ENCODE data around the gene PTGR3. TPM values are rescaled to one million over a fixed set of nuclear protein-coding genes. Genes with fewer than 3 reads are reported as not detected.
A peak's percentile ranks its signal among the peaks of the same experiment; 100 is the strongest.

Gene PTGR3
- 4.1 and 12.4 TPM in 2 replicates for total RNA-seq (2014; rRNA removed; shearing (Covaris generic); ENCODE audit: low replicate concordance)

DNA sequence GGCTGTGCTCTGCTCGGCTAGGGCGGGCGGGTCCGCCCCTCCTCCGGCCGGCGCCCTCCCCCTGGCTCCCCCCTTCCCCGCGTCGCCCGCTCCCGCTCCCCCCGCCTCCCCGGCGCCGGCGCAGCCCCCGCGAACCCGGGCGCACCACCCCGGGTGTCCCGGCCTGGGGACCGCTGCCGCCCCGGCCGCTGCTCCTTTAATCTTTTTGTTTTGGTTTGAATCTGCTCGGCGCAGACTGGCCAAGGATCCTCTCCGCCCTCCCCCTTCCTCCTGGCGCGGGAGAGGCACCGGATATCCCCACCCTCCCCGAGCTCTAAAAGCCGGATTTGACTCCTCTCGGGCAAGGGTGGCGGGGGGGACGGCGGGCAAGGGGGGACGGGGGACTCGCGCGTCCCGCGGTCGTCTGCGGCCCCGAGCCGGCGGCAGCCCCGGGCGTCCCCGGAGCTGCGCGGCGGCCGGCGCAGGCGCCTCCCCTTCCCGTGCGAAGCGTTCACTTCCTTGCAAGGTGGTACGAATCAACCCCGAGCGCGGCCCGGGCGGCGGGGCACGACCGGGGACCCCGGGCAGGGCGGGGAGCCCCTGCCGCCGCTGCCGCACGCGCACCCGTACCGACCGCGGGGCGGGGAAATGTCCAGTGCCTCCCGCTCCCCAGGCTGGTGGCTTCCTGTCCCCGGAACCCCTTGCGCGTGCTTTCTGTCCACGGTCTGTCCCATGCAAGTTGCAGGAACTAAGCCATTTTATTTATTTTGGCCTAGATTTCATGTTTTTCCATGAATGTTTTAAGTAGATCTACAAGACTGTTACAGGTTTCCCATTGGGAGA, at the start of gene PTGR3:
PTGR3 (minus strand) TSS at position 11 of the 822 bp plus-strand sequence. CDS start 81 bp downstream, outside the sequence.
- peak; percentile 73 for DNase-seq (ENCODE audit: low read depth)
- in situ Hi-C loops (cut with HindIII; ENCODE audit: low pct_unique_long_range_greater_than_20kb, low sequenced_read_pairs): no loop called here

GRCh38 chr18:75257605-75258004, 48.7 kb upstream of the PTGR3 start:
- DNase-seq (ENCODE audit: low read depth): no peak
- in situ Hi-C loops (cut with HindIII; ENCODE audit: low pct_unique_long_range_greater_than_20kb, low sequenced_read_pairs): no loop called here

DNA sequence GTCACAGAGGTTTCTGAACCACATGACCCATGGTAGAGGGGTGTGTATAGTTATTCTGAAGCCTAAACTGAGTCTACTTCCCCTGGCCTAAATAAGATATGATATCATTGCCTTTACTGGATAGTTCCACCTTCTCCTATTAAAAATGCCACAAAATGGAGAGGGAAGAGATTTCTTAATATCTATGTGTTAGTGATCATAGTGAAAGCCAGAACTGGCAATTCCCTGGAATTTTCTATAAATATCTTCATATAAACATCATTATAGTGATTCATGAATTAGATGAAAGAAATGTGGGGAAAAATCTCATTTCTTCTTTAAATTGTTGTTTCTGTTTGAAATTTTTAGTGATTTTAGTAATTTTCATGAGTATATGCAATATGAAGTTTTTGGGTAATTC, 47.4 kb upstream of the PTGR3 start:
- DNase-seq (ENCODE audit: low read depth): no peak
- in situ Hi-C loops (cut with HindIII; ENCODE audit: low pct_unique_long_range_greater_than_20kb, low sequenced_read_pairs): no loop called here

DNA sequence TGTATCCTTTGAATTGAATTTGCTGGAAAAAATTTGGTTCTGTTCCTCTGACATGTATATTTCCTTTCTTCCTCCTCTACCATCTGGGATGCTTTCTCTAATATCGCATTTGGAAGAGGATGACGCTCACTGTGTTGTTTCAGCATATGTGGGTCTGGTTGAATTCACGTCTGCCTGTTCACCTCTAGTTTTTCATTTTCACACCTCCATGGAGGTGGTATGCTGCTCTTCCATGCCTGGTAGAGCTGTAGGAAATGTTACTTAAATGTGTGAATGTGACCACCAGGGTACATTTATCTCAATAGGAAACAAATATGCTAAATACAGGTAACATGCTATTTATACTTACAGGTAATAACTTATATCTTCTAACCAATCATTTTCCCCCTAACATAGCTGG, 46.2 kb upstream of the PTGR3 start:
- in situ Hi-C loops (cut with HindIII; ENCODE audit: low pct_unique_long_range_greater_than_20kb, low sequenced_read_pairs): no loop called here

GRCh38 chr18:75253784-75254183, 44.8 kb upstream of the PTGR3 start:
- in situ Hi-C loops (cut with HindIII; ENCODE audit: low pct_unique_long_range_greater_than_20kb, low sequenced_read_pairs): no loop called here
- DNase-seq (ENCODE audit: low read depth): no peak

More for the DNA sequence above, 46.2 kb upstream of the PTGR3 start:
- DNase-seq (ENCODE audit: low read depth): no peak

DNA sequence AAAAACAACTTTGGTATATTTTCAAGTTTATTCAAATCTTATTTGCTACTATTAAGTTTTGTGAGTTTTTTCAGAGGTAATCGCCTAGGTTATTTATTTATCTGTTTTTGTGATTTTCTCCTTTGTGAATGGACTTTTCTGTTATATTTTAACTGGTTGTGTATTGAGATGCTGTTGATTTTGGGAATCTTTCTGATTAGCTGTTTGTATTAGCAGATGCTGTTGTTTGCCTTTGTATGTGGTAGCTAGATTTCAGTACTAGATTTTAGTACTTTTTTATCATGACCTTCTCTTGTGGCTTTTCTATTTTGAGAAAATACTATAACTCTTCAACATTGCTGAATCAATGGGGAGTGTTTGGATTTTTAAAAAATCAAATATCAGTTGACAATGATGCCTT, 44.1 kb upstream of the PTGR3 start:
- DNase-seq (ENCODE audit: low read depth): no peak
- in situ Hi-C loops (cut with HindIII; ENCODE audit: low pct_unique_long_range_greater_than_20kb, low sequenced_read_pairs): no loop called here

DNA sequence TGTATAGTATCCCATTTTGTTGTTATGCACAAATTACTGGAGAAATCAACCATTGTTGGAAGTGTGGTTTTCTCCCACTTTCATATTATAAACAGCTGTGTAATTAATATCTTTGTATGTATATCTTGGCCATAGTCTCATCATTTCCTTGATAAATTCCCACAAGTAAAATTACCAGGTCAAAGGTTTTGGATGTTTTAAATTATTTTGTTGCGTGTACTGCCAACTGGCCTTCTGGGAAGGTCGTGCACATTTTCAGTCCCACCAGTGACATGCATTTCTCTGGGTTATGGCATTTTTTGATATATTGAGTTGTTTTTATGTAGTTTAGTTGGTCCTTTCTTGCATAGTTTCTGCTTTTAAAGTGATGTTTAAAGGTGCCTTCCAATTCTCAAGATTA, 43.2 kb upstream of the PTGR3 start:
- DNase-seq (ENCODE audit: low read depth): no peak
- in situ Hi-C loops (cut with HindIII; ENCODE audit: low pct_unique_long_range_greater_than_20kb, low sequenced_read_pairs): no loop called here

DNA sequence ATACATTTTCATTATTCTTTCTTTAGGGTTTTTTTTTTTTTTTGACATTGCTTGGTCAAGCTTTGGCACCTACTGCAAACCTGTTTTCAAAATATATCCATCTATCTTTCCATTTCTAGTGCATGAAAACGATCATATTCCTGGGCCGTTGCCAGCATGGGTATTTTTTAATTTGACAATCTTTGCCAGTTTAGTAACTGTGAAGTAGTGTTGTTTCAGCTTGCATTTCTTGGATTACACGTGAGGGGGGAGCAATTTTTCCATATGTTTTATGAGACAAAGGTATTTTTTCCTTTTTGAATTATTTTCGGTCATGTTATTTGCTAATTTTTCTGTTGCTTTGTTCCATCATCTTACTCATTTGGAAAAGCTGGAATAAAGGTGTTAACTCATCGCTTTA, 42.5 kb upstream of the PTGR3 start:
- DNase-seq (ENCODE audit: low read depth): no peak
- in situ Hi-C loops (cut with HindIII; ENCODE audit: low pct_unique_long_range_greater_than_20kb, low sequenced_read_pairs): no loop called here

DNA sequence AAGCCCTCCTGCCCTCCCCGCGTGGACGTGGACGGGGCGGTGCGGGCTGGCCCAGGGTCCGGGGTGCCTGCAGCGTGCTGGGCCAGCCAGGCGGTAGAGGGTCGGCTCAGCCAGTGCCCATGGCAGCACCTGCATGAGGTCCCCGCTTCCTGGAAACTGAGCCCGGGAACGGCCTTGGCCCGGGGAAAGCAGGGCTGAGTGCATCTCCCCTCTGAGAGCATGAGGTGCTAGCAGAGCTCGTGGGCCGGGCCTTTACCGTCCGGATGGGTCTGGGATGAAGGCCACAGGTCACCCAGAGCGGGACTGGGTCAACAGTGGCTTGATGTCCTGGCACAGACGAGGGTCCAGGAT, 41.5 kb upstream of the PTGR3 start:
- DNase-seq (ENCODE audit: low read depth): no peak
- in situ Hi-C loops (cut with HindIII; ENCODE audit: low pct_unique_long_range_greater_than_20kb, low sequenced_read_pairs): no loop called here

DNA sequence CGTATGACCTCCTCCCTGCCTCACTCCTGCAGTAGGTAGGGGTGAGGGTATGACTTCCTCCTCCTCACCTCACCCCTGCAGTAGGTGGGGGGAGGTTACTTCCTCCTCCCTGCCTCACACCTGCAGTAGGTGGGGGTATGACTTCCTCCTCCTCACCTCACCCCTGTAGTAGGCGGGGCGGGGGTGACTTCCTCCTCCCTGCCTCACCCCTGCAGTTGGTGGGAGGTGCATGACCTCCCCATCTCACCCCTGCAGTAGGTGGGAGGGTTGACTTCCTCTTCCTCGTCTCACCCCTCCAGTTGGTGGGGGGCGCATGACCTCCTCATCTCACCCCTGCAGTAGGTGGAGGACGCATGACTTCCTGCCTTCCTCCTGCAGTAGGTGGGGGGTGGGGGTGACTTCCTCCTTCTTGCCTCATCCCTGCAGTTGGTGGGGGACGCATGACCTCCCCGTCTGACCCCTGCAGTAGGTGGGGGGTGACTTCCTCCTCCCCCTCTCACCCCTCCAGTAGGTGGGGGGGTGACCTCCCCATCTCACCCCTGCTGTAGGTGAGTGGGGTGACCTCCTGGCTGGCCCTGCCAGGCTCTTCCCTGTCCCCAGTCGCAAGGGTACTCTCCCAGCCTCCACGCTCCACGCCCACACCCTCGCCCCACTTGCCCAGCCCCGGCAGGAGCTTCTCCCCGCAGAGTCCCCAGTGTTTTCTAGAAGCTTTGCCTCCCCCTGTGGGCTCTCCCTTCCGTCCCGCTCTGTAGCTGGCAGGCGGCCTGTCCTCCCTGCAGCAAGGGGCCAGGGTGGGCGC, 40.9 kb upstream of the PTGR3 start:
- in situ Hi-C loops (cut with HindIII; ENCODE audit: low pct_unique_long_range_greater_than_20kb, low sequenced_read_pairs): no loop called here

DNA sequence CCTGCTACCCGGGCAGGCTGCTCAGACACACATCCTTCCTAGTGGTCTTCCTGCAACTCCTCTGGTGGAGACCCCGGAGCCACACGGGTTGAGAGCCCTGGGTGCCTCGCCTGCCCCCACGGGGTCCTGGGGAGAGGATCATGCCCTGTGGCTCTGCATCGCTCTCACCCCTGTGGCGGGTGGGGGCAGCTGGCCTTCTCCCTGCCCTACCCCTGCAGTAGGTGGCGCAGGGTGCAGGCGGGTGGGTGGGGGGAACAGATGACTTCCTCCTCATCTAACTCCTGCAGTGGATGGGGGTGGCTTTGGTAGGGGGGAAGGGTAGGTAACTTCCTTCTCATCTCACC, 40.2 kb upstream of the PTGR3 start:
- in situ Hi-C loops (cut with HindIII; ENCODE audit: low pct_unique_long_range_greater_than_20kb, low sequenced_read_pairs): no loop called here
- no peak for DNase-seq (ENCODE audit: low read depth)

More for the DNA sequence above, 40.9 kb upstream of the PTGR3 start:
- no peak for DNase-seq (ENCODE audit: low read depth)

DNA sequence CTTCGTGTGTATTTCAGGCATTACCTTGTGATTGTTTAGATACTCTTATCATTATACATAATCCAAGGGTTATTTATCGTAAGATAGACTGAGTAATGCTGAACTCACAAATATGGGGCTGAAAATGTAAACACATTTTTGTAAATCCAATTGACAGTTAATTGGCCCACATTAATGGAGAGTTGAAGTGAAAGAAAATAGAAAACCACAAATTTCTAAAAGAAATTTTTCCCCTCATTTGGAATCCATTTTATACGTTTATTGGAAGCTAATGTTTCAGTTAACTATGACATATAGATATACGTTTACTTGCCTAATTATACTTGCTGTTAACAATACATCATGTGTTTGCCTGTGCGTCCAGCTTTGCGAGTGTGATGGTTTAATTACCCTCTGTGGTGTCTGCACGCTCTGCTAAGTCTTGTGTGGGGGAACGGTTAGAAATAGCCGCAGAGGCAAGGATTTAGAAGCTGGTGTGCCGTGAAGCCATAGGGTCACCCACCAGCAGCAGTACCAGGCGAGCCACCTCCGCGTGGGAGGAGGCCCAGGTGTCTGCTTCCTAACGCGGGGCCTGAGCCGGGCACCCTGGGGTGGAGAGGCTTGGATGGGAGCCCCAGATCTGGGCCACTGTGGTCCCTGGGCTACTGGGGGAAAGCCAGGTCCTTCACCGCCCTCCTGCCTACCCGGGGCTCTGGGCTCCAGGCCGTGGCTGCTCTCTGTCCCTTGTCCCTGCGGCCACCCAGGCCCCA, 39.7 kb upstream of the PTGR3 start:
- in situ Hi-C loops (cut with HindIII; ENCODE audit: low pct_unique_long_range_greater_than_20kb, low sequenced_read_pairs): no loop called here
- DNase-seq (ENCODE audit: low read depth): no peak

- DNase-seq (ENCODE audit: low read depth): no peak
- in situ Hi-C loops (cut with HindIII; ENCODE audit: low pct_unique_long_range_greater_than_20kb, low sequenced_read_pairs): no loop called here
These were observed 38.9 kb upstream of the PTGR3 start for GRCh38 chr18:75247611-75248421.

GRCh38 chr18:75246721-75247610, 38.0 kb upstream of the PTGR3 start:
- no peak for DNase-seq (ENCODE audit: low read depth)
- in situ Hi-C loops (cut with HindIII; ENCODE audit: low pct_unique_long_range_greater_than_20kb, low sequenced_read_pairs): no loop called here

DNA sequence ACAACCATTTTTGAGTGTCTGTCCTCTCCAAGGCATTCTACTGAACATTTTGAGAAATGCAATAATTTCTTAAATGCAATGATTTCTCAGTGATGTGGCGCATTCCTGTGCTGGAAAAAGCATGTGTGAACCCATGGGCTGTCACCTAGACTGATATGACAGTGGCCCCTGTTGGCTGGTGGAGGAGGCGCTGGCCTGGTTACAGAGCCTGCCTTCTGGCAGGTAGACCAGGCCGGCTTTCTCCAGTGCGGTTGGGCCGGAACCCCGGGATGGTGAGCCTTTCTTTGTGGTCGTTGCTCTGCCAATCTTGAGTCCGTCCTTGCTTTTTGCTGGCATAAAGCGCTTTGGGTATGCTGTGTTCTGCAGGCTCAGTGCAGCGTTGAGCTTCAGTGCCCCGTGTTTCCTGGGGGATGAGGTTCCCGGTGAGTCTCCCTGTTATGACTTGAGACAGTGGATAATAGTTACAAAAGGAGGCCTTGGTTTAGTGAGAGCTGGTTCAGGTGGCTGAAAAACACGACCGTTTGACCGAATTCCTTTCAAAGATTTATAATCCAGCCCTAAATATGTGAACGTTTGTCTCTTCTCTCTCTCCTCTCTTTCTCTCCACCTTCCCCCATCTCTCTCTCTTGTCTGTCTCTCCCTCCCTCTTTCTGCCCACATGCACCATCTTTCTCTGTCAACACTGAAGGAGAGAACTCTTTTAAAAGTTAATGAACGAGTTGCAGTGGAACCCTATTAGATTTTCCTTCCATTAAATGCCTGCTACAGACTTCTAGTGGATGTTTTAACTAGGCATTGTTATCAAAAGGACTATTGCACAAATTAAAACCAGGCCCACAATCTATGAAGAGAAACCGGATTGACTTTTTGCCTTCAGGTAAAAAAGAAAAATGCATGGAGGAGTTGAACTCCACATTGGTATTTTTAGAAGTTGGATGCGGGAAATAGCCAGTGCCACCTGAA, 35.7 kb upstream of the PTGR3 start:
- in situ Hi-C loops (cut with HindIII; ENCODE audit: low pct_unique_long_range_greater_than_20kb, low sequenced_read_pairs): no loop called here
- DNase-seq (ENCODE audit: low read depth): no peak

- in situ Hi-C loops (cut with HindIII; ENCODE audit: low pct_unique_long_range_greater_than_20kb, low sequenced_read_pairs): no loop called here
- no peak for DNase-seq (ENCODE audit: low read depth)
These were observed 32.8 kb upstream of the PTGR3 start for GRCh38 chr18:75241705-75242104.

All from Caki2 (cell line).